Measurements from ENCODE around the gene VAV2.

GRCh38 chr9:134007150-134007549, 15.0 kb upstream of the VAV2 start:
- TF ChIP-seq GTF2F1 (IDR thresholded peaks at IDR 0.05; ENCODE audit: low read depth, low read length) (no peak), E4F1 (CRISPR knock-in tag; IDR thresholded peaks at IDR 0.05; ENCODE audit: borderline replicate concordance) (no peak), MTA3 (IDR thresholded peaks at IDR 0.05; ENCODE audit: borderline replicate concordance) (no peak), HMGXB4 (CRISPR knock-in tag; IDR thresholded peaks at IDR 0.05) (no peak), TAF7 (tag; IDR thresholded peaks at IDR 0.05) (no peak)
- TF ChIP-seq, protein P1, sequence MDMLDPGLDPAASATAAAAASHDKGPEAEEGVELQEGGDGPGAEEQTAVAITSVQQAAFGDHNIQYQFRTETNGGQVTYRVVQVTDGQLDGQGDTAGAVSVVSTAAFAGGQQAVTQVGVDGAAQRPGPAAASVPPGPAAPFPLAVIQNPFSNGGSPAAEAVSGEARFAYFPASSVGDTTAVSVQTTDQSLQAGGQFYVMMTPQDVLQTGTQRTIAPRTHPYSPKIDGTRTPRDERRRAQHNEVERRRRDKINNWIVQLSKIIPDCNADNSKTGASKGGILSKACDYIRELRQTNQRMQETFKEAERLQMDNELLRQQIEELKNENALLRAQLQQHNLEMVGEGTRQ (CRISPR knock-in tag; IDR thresholded peaks at IDR 0.05): no peak

Measured in K562 (cell line).